Erythroblast (primary cell): ENCODE results near the gene VPS50.

Source experiments
- DNase-seq, 2 experiments: peaks; one replicate each; lab custom pipeline; 2025; lab: John Stamatoyannopoulos, UW
- GATA1 ChIP-seq: IDR thresholded peaks from 2 replicates; pipeline ENCODE4 v1.6.1; 2011; ENCODE audit warnings: low read depth, mild to moderate bottlenecking, control low read depth, low read length, moderate library complexity
- POLR2A ChIP-seq: IDR thresholded peaks from 2 replicates; pipeline ENCODE4 v1.6.1; 2011; ENCODE audit warnings: mild to moderate bottlenecking, low read length

The VPS50 gene, protein sequence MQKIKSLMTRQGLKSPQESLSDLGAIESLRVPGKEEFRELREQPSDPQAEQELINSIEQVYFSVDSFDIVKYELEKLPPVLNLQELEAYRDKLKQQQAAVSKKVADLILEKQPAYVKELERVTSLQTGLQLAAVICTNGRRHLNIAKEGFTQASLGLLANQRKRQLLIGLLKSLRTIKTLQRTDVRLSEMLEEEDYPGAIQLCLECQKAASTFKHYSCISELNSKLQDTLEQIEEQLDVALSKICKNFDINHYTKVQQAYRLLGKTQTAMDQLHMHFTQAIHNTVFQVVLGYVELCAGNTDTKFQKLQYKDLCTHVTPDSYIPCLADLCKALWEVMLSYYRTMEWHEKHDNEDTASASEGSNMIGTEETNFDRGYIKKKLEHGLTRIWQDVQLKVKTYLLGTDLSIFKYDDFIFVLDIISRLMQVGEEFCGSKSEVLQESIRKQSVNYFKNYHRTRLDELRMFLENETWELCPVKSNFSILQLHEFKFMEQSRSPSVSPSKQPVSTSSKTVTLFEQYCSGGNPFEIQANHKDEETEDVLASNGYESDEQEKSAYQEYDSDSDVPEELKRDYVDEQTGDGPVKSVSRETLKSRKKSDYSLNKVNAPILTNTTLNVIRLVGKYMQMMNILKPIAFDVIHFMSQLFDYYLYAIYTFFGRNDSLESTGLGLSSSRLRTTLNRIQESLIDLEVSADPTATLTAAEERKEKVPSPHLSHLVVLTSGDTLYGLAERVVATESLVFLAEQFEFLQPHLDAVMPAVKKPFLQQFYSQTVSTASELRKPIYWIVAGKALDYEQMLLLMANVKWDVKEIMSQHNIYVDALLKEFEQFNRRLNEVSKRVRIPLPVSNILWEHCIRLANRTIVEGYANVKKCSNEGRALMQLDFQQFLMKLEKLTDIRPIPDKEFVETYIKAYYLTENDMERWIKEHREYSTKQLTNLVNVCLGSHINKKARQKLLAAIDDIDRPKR

GRCh38 chr7:93231799-93232672 lies at the start of gene VPS50:
Gene VPS50, plus strand, starts transcription at chr7:93232366. Its CDS starts 102 bp downstream, at chr7:93232468.
- peak; percentile 95 to 97 for DNase-seq
- no peak for TF ChIP-seq GATA1
- TF ChIP-seq POLR2A, result peak; percentile 88

- TF ChIP-seq POLR2A, result no peak
- TF ChIP-seq GATA1, result no peak
- DNase-seq, result no peak
Measured at GRCh38 chr7:93185303-93186027, 46.7 kb upstream of the VPS50 start.

DNA sequence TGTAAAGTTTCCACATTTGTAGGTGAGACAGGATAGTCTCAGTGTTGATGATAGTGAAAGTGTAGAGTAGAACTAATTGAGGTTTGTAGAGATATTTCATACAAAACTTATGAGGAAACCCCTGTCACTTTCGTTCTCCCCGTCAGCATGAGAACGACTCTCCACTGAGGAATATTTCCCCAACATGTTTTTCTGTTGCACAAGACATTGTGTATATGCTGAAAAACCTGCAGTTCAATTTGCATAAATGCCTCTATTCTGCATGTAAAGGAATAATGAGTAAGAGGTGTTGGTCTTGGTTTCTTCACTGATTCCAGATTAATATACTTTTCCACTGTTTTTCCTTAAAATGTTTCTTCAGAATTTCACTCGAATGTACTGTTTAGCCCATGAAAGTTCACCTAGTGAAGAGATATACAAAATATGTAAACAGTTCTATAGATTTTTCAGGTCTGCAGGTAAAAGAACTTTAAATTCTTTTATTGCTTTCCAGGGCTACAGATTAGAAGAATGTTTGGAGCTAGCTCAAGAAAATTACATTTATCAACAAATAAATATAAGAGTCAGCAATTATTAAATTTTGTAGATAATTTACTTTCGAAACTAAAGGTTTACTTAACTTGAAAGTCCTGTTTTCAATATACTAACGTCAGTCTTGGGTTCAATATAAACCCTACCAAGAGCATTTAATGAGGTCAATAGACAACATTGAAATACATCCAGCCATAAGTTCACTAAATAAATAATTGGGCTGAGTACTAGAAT lies 43.1 kb upstream of the VPS50 start:
- TF ChIP-seq POLR2A (no peak), GATA1 (no peak)
- DNase-seq, result no peak

DNA sequence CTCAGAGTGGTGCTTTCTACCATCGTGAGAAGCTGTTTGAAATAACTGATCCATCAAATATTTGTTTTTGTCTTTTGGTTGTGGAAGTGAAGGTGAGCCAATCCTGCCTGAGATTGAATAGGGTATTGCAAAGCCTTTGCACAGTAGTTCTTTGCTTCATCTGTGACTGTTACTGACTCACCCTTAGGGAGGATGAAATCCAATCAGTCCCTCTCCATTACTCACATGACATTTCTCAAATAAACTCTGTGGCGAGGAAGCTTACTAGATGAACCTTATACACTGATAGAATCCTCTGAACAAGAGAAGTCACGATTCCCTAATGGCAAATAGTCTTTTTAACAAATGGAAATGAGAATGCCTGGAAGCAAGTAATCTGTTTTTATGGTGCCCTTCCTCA lies 37.8 kb upstream of the VPS50 start:
- TF ChIP-seq POLR2A, result no peak
- no peak for TF ChIP-seq GATA1
- no peak for DNase-seq

GRCh38 chr7:93196336-93196735 lies 35.8 kb upstream of the VPS50 start:
- no peak for DNase-seq
- TF ChIP-seq GATA1, result no peak
- TF ChIP-seq POLR2A, result no peak

GRCh38 chr7:93198472-93198871 lies 33.7 kb upstream of the VPS50 start:
- no peak for DNase-seq
- no peak for TF ChIP-seq GATA1
- TF ChIP-seq POLR2A, result no peak

DNA sequence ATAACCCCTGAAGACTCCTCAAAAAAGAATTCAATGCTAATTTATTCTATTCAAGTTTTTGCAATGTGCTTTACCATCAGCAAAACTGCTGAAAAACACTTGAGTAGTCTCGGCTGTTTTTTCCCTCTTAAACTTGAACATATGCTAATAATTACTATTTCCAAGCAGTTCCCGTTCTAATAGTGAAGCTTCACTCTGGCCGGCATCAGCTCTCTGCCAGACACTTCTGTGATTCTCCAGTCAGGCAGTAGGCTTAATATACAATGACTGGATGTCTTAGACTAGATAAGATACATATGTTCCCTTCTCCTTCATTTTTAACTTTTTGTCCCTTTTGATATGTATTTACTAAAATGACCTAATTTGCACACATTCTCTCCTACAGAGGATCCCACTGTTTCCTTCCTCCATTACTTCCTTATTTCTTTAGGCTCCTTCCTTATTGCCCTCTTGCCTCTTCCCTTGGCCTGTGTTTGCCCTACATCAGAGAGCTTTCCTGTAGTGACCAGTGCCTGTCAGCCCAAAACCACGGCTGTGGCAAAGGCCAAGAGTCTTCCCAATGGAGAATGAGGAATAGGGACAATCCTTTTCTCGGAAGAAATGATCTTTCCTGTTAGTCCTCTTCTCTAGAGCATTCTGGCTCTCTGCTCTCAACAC lies 29.4 kb upstream of the VPS50 start:
- TF ChIP-seq POLR2A (no peak), GATA1 (no peak)
- no peak for DNase-seq

- DNase-seq, result no peak
- TF ChIP-seq GATA1 (no peak), POLR2A (no peak)
Measured at GRCh38 chr7:93203496-93203895, 28.7 kb upstream of the VPS50 start.

- TF ChIP-seq POLR2A (no peak), GATA1 (no peak)
- no peak for DNase-seq
Measured at GRCh38 chr7:93205046-93205445, 27.1 kb upstream of the VPS50 start.

GRCh38 chr7:93211228-93211818 lies 20.8 kb upstream of the VPS50 start:
- TF ChIP-seq GATA1 (no peak), POLR2A (no peak)
- DNase-seq, result no peak

- TF ChIP-seq POLR2A, result no peak
- DNase-seq, result no peak
Measured at GRCh38 chr7:93212881-93213280, 19.3 kb upstream of the VPS50 start.
